ENCODE measurements around the gene SLC25A47.
"Not testable (repeated sequence)": the region's sequence is repeated elsewhere in the genome, so short reads cannot be mapped to it uniquely, and the experiment has no call there.

SLC25A47 gene

GRCh38 chr14:100305324-100306100 is 17.6 kb upstream of the SLC25A47 start:
- H3K4me3 ChIP-seq (ENCODE audit: control insufficient read depth, low read depth, low read length) = peak overlapping the region; percentile 63
- no peak for TF ChIP-seq CTCF (IDR thresholded peaks at IDR 0.05; ENCODE audit: control insufficient read depth, insufficient read depth, low read depth, low read length, missing control alignments)
- DNase-seq (ENCODE audit: low read depth) = no peak

GRCh38 chr14:100306101-100306997 is 16.8 kb upstream of the SLC25A47 start, which contains the start of gene SLC25A29:
Gene SLC25A29 (minus strand): TSS chr14:100306444. CDS start chr14:100306232, 212 bp downstream.
- peak; percentile 13 for DNase-seq (ENCODE audit: low read depth)
- H3K4me3 ChIP-seq (ENCODE audit: control insufficient read depth, low read depth, low read length) = peak within 1 kb of the TSS; percentile 80
- no peak for TF ChIP-seq CTCF (IDR thresholded peaks at IDR 0.05; ENCODE audit: control insufficient read depth, insufficient read depth, low read depth, low read length, missing control alignments)

GRCh38 chr14:100306998-100307765 is 16.0 kb upstream of the SLC25A47 start:
- DNase-seq (ENCODE audit: low read depth) = no peak
- TF ChIP-seq CTCF (IDR thresholded peaks at IDR 0.05; ENCODE audit: control insufficient read depth, insufficient read depth, low read depth, low read length, missing control alignments) = no peak
- peak overlapping the region; percentile 80 for H3K4me3 ChIP-seq (ENCODE audit: control insufficient read depth, low read depth, low read length)

DNA sequence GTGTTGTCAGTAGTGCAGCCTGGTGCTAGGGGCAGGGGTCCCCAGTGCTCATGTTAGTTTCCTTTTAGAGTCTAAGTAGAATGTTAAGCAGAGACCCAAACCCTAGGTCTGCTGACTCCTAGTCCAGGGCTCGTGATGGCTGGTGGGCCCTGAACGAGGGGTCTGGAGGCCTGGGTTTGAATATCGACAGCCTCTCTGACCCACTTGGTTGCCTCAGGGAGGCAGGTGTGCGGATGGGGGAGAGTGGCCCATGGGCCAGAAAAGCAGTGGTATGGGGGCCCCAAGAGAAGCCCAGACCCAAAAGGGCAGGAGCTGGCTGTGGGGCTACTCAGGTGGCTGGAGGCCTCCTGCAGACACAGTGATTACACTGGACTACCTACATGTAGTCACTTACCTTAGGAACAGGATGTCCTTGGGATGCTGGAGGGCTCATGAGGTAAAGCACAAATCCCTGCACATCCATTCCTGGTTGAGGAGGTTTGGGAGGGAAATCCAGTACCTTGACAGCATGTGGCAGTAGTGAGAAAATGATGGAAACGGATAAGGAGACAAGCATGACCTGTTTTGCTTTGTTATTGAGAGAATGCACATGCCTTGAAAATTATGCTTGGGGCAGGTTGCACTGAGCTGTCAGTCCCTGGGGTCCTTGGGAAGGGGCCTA is 15.2 kb upstream of the SLC25A47 start:
- no peak for DNase-seq (ENCODE audit: low read depth)
- H3K4me3 ChIP-seq (ENCODE audit: control insufficient read depth, low read depth, low read length) = no peak overlapping the region; the same call in 1 of the 2 replicates
- no peak for TF ChIP-seq CTCF (IDR thresholded peaks at IDR 0.05; ENCODE audit: control insufficient read depth, insufficient read depth, low read depth, low read length, missing control alignments)

- H3K4me3 ChIP-seq (ENCODE audit: control insufficient read depth, low read depth, low read length); DNase-seq (ENCODE audit: low read depth): not testable (repeated sequence)
Observed at GRCh38 chr14:100308427-100308792, 14.7 kb upstream of the SLC25A47 start.

- no peak for TF ChIP-seq CTCF (IDR thresholded peaks at IDR 0.05; ENCODE audit: control insufficient read depth, insufficient read depth, low read depth, low read length, missing control alignments)
- DNase-seq (ENCODE audit: low read depth) = no peak
- no peak overlapping the region for H3K4me3 ChIP-seq (ENCODE audit: control insufficient read depth, low read depth, low read length)
Observed at GRCh38 chr14:100309028-100309737, 14.0 kb upstream of the SLC25A47 start.

DNA sequence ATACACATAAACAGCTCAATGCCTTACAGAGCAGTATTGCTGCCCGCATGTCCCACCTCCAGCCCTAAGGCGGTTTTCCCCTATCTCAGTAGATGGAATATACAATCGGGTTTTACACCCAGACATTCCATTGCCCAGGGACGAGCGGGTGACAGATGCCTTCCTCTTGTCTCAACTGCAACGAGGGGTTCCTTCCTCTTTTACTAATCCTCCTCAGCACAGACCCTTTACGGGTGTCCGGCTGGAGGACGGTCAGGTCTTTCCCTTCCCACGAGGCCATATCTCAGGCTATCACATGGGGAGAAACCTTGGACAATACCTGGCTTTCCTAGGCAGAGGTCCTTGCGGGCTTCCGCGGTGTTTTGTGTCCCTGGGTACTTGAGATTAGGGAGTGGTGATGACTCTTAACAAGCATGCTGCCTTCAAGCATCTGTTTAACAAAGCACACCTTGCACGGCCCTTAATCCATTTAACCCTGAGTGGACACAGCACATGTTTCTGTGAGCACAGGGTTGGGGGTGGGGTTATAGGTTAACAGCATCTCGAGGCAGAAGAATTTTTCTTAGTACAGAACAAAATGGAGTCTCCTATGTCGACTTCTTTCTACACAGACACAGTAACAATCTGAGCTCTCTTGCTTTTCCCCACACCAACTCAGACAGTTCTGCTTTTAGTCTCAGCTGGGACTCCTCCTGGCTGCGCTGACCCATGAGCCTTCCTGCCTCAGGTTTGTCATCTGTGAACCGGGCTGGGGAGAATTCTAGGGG is 10.8 kb upstream of the SLC25A47 start:
- H3K4me3 ChIP-seq (ENCODE audit: control insufficient read depth, low read depth, low read length); DNase-seq (ENCODE audit: low read depth): not testable (repeated sequence)
